ENCODE measurements around the gene GBE1.

DNA sequence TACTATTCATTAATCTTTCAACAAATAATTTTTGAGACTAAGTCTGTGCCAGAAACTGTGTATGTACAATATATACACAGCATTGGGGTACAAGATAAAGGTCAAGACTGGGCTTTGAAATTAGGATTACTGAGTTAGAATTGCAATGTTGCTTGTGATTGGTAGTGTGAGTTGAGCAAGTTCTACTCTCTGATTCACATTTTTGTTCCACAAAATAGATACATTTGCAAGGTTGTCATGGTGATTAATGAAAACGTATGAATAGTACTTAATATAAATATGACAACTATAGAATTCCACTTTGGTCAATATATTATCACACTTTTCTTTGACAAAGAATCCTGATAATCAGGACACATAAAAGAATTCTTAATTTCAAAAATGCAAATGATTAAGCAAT is 314.6 kb downstream of the GBE1 start:
- TF ChIP-seq, protein P1, sequence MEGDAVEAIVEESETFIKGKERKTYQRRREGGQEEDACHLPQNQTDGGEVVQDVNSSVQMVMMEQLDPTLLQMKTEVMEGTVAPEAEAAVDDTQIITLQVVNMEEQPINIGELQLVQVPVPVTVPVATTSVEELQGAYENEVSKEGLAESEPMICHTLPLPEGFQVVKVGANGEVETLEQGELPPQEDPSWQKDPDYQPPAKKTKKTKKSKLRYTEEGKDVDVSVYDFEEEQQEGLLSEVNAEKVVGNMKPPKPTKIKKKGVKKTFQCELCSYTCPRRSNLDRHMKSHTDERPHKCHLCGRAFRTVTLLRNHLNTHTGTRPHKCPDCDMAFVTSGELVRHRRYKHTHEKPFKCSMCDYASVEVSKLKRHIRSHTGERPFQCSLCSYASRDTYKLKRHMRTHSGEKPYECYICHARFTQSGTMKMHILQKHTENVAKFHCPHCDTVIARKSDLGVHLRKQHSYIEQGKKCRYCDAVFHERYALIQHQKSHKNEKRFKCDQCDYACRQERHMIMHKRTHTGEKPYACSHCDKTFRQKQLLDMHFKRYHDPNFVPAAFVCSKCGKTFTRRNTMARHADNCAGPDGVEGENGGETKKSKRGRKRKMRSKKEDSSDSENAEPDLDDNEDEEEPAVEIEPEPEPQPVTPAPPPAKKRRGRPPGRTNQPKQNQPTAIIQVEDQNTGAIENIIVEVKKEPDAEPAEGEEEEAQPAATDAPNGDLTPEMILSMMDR (IDR thresholded peaks at IDR 0.05), result no peak
- no peak for TF ChIP-seq POLR2A (IDR thresholded peaks at IDR 0.05)

Data from body of pancreas (tissue), 4 donors.